K562 (cell line): ENCODE results near the gene TMEM132E. TPM values are rescaled to one million over a fixed set of nuclear protein-coding genes. Genes with fewer than 3 reads are reported as not detected.

Source experiments
- ATAC-seq: fragments of 200-7000 bp; cut with Tn5 transposase; 3 replicates; pipeline ENCODE4 v1.9.1; 2020; ENCODE audit warnings: moderate library complexity
- BruUV-seq: library from RNA; stranded (reverse); fragments of 400-500 nt; replicated peaks from 2 replicates; lab custom pipeline; 2021; lab: Mats Ljungman, UMichigan
- CTCF ChIA-PET: fragments of 300-600 bp; formaldehyde crosslinking; extraction: SDS; loops from one replicate; lab custom pipeline; 2021; ENCODE audit warnings: low intra/inter-chr PET ratio; lab: Yijun Ruan, JAX
- POLR2A ChIA-PET: fragments of 300-600, 350-650 bp; sonication (Branson Sonifier 250); formaldehyde crosslinking; extraction: SDS; loops from one replicate; lab custom pipeline; 2021; ENCODE audit warnings: antibody characterized with exemption, inconsistent platforms; lab: Yijun Ruan, JAX
- DNase-seq, 4 experiments: peaks; one replicate each; pipeline versions ENCODE4 v3.0.0 to v3.0.0-alpha.2; 2011 to 2018; ENCODE audit warnings: low spot score in 3 of 4, mixed read lengths in 3 of 4; ENCODE audit errors: extremely low read depth in 1 of 4
- FAIRE-seq: peaks from 2 replicates; lab custom pipeline; 2011; peaks lifted over from hg19 to GRCh38; lab: Jason Lieb, UNC
- H2AFZ ChIP-seq: 2 replicates; pipeline ENCODE4 v1.6.0; 2011; ENCODE audit warnings: low read depth, low read length, control low read depth, inconsistent platforms
- H3K27ac ChIP-seq: fragments of 200-600 bp; 3 replicates; pipeline ENCODE4 v1.8.0; 2011; ENCODE audit warnings: low read depth, mild to moderate bottlenecking, control low read depth, inconsistent platforms, low read length, moderate library complexity, mixed read lengths; ENCODE audit errors: extremely low read depth
- H3K27me3 ChIP-seq, 2 experiments: fragments of 300-600 bp in 1 of 2; 2 replicates in 1 of 2; 3 replicates in 1 of 2; pipeline versions ENCODE4 v1.6.0 to v1.8.0; 2011; ENCODE audit warnings: inconsistent platforms in 2 of 2, low read length in 2 of 2, mild to moderate bottlenecking in 1 of 2, mixed read lengths in 1 of 2, moderate library complexity in 1 of 2; ENCODE audit not compliant: control insufficient read depth in 2 of 2, insufficient read depth in 2 of 2
- H3K36me3 ChIP-seq: fragments of 300-600 bp; 3 replicates; pipeline ENCODE4 v1.8.0; 2011; ENCODE audit warnings: mild to moderate bottlenecking, low read length, inconsistent platforms; ENCODE audit not compliant: control insufficient read depth, insufficient read depth
- H3K4me1 ChIP-seq, 2 experiments: fragments of 200-600 bp in 1 of 2; replicated peaks in 1 of 2; 2 replicates in 1 of 2; 3 replicates in 1 of 2; pipeline versions ENCODE4 v1.5.1 to v1.8.0; 2011; ENCODE audit warnings: inconsistent platforms in 2 of 2, low read length in 2 of 2, mild to moderate bottlenecking in 1 of 2, mixed read lengths in 1 of 2, moderate library complexity in 1 of 2; ENCODE audit not compliant: control insufficient read depth in 2 of 2, insufficient read depth in 2 of 2
- H3K4me2 ChIP-seq: 2 replicates; pipeline ENCODE4 v1.6.1; 2011; ENCODE audit warnings: low read length, control low read depth, inconsistent platforms, mixed read lengths; ENCODE audit not compliant: insufficient read depth
- H3K4me3 ChIP-seq: fragments of 200-600 bp; sonication (generic), shearing (Covaris generic); 2 replicates; pipeline ENCODE4 v1.5.1; 2016; ENCODE audit warnings: control low read depth, inconsistent platforms
- H3K79me2 ChIP-seq: fragments of 200-600 bp; 3 replicates; pipeline ENCODE4 v1.8.0; 2011; ENCODE audit warnings: low read length, inconsistent platforms; ENCODE audit not compliant: control insufficient read depth, insufficient read depth
- H3K9ac ChIP-seq, 2 experiments: 2 replicates each; pipeline versions ENCODE4 v1.6.0 to v1.6.1; 2011; ENCODE audit warnings: low read depth in 2 of 2, low read length in 2 of 2, control low read depth in 1 of 2, inconsistent platforms in 1 of 2, mild to moderate bottlenecking in 1 of 2, mixed read lengths in 1 of 2; ENCODE audit not compliant: insufficient read depth in 1 of 2
- H3K9me1 ChIP-seq: one replicate; pipeline ENCODE4 v1.6.0; 2011; ENCODE audit warnings: inconsistent platforms, mild to moderate bottlenecking, low read length, moderate library complexity; ENCODE audit not compliant: control insufficient read depth, insufficient read depth
- H3K9me3 ChIP-seq: replicated peaks from 2 replicates; pipeline ENCODE4 v1.5.1; 2011; ENCODE audit warnings: low read depth, low read length, inconsistent platforms; ENCODE audit not compliant: control insufficient read depth, insufficient read depth
- H4K20me1 ChIP-seq: replicated peaks from 2 replicates; pipeline ENCODE4 v1.6.1; 2011; ENCODE audit warnings: low read length, inconsistent platforms, mixed read lengths; ENCODE audit not compliant: control insufficient read depth, insufficient read depth
- CTCF ChIP-seq, 3 experiments: IDR thresholded peaks in 2 of 3; conservative IDR thresholded peaks in 1 of 3; 2 replicates each; pipeline ENCODE4 v1.5.1; 2011 to 2012; ENCODE audit warnings: low read length in 3 of 3, mild to moderate bottlenecking in 3 of 3, control low read depth in 2 of 3, improper control_type of control experiment in 1 of 3, inconsistent platforms in 1 of 3, low read depth in 1 of 3, mixed read lengths in 1 of 3, moderate library complexity in 1 of 3; ENCODE audit not compliant: insufficient read depth in 2 of 3
- KDM5B ChIP-seq: fragments of 200-600 bp; sonication (generic); IDR thresholded peaks from 2 replicates; pipeline ENCODE4 v1.6.1; 2012; ENCODE audit warnings: low read depth, mild to moderate bottlenecking, moderate library complexity, low read length, control low read depth, inconsistent platforms; ENCODE audit not compliant: insufficient replicate concordance
- RBBP5 ChIP-seq: fragments of 200-600 bp; sonication (generic); IDR thresholded peaks from 2 replicates; pipeline ENCODE4 v1.6.1; 2012; ENCODE audit warnings: borderline replicate concordance, mild to moderate bottlenecking, low read length, control low read depth, inconsistent platforms; ENCODE audit not compliant: insufficient read depth, poor library complexity, severe bottlenecking
- THRAP3 ChIP-seq: fragments of 450-650 bp; IDR thresholded peaks from 2 replicates; pipeline ENCODE4 v1.6.1; 2016; ENCODE audit warnings: mild to moderate bottlenecking, inconsistent platforms, borderline replicate concordance
- WGBS: fragments of 100-300 bp; shearing (Covaris generic); methylation state at CpG from one replicate; pipeline ENCODE4 v1.1.6; 2016; ENCODE audit warnings: low coverage, mixed read lengths; ENCODE audit not compliant: insufficient coverage; ENCODE audit errors: missing lambda C conversion rate; 5-methylcytosine and 5-hydroxymethylcytosine counted together
- in situ Hi-C: fragments of 300-500 bp; cut with MboI; formaldehyde crosslinking; loops from 4 replicates; pipeline ENCODE4 v1.15.0; 2018; ENCODE audit warnings: inconsistent platforms, mixed read lengths
- intact Hi-C: fragments of 100-400 bp; cut with micrococcal nuclease; formaldehyde crosslinking; loops from 2 replicates; pipeline ENCODE4 v1.14.2; 2022
- polyA plus RNA-seq, 8 experiments: library from polyadenylated mRNA; depleted of rRNA in 4 of 8; stranded (reverse) in 5 of 8; unstranded in 3 of 8; fragments of >200 nt; fragmentation: Nextera tagmentation in 2 of 8; fragmentation: Illumina TruSeq in 1 of 8; extraction: Ambion mirVana in 2 of 8; extraction: Trizol in 1 of 8; gene quantifications; 2 replicates each; pipeline versions ENCODE4 v1.2.1 to v1.2.3, GENCODE V29; 2011 to 2014; ENCODE audit warnings: inconsistent platforms in 1 of 8, missing spikeins in 1 of 8
- total RNA-seq, 7 experiments: library from RNA; depleted of rRNA in 6 of 7; stranded (reverse); fragments of >200 nt in 6 of 7; fragmentation: Illumina TruSeq in 2 of 7; extraction: Trizol in 2 of 7; gene quantifications; 2 replicates each; pipeline versions ENCODE4 v1.2.1 to v1.2.3, GENCODE V29; 2011 to 2021; ENCODE audit warnings: low replicate concordance in 1 of 7

Gene TMEM132E
- total and polyA plus RNA-seq, 9 of the 15 experiments (the other 6 are each of a cell fraction or from before 2014, with no cell fraction given) = not detected

GRCh38 chr17:34580685-34581445 is 1.5 kb downstream of the TMEM132E start (continued):
- TF ChIP-seq CTCF (IDR thresholded peaks at IDR 0.05 in 2 of 3, conservative IDR thresholded peaks at IDR 0.05 in 1 of 3; ENCODE audit: insufficient read depth in 2 of 3, low read depth in 1 of 3, low read length in 3 of 3) = peak in 1 of 3 experiments; percentile 29; a peak in 2 of 6 replicates
- no peak for TF ChIP-seq KDM5B

- CTCF ChIA-PET = no interaction called here
- peaks cover 15% of the 10 kb centered on the region; the same call in 1 of the 2 replicates for H4K20me1 ChIP-seq
- H3K9me3 ChIP-seq = no peaks in the 10 kb centered on the region
- WGBS = 18% methylated on average over 38 of the region's 78 CpGs
- no peaks in the 10 kb centered on the region for H3K79me2 ChIP-seq
- TF ChIP-seq RBBP5 (no peak), THRAP3 (no peak)
- no peak overlapping the region for H3K27ac ChIP-seq
- H3K27me3 ChIP-seq = peaks cover 0 to 49% of the 10 kb centered on the region in 2 experiments; a peak in 3 of 5 replicates
- no peak overlapping the region for H3K4me2 ChIP-seq
- H3K9me1 ChIP-seq = no peaks in the 10 kb centered on the region
- intact Hi-C loops (no loop called here), in situ Hi-C loops (no loop called here)
- no peak for ATAC-seq
- POLR2A ChIA-PET = no interaction called here
- DNase-seq = no peak
- H3K36me3 ChIP-seq = no peaks in the 10 kb centered on the region
- BruUV-seq = no TSS peak
- no peak overlapping the region for H3K9ac ChIP-seq
- no peak overlapping the region for H3K4me3 ChIP-seq
- H2AFZ ChIP-seq = no peak overlapping the region
- peaks cover 0 to 21% of the 10 kb centered on the region in 2 experiments; a peak in 2 of 5 replicates for H3K4me1 ChIP-seq
- FAIRE-seq = no peak
Measured at GRCh38 chr17:34581446-34582184, 2.2 kb downstream of the TMEM132E start.
